ENCODE results near the gene FASN.
A peak's percentile ranks its signal among the peaks of the same experiment; 100 is the strongest.

Gene FASN

DNA sequence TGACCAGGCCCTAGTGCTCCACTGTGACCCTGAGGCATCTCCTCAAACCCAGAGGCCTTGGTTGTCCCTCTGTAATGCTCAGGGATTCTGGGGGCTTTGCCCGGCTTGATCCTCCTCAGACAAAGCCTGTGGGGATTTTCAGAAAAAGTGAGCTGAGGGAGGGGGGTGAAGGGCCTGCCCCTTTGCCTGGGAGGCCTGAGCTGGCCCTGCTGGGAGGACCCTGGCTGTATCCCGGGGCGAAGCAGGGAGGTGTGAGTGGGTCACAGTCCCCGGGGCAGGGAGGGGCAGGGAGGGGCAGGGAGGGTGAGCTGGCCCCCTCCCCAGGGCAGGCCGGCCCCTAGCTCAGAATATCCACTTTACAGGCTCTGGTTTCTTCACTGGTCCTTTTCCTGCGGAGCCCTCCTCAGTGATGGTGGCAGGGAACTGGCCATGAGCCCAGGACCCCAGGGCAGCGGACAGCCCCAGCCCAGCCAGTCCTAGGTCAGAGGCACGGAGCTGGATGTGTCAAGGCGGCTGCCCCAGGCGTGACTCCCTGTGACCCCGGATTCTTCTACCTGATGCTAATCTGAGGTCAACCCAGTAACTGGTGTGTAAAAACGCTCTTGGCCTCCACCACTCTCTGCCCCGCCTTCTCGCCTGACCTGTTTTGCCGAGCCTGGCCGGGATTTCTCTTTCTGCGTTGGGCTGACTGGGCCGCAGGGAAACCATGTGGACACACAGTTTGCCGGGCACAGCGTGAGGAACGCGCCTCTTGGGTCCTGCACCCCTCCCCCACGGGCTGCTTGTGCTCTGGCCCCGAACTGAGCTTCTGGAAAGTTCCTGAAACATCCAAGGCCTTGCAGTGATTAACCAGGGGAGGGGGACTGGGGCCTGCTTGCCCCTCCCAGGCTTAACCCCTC, 5.8 kb upstream of the FASN start:
- peak in 31 of 56 donors; percentile 12 to 73 (median 44) for DNase-seq

DNA sequence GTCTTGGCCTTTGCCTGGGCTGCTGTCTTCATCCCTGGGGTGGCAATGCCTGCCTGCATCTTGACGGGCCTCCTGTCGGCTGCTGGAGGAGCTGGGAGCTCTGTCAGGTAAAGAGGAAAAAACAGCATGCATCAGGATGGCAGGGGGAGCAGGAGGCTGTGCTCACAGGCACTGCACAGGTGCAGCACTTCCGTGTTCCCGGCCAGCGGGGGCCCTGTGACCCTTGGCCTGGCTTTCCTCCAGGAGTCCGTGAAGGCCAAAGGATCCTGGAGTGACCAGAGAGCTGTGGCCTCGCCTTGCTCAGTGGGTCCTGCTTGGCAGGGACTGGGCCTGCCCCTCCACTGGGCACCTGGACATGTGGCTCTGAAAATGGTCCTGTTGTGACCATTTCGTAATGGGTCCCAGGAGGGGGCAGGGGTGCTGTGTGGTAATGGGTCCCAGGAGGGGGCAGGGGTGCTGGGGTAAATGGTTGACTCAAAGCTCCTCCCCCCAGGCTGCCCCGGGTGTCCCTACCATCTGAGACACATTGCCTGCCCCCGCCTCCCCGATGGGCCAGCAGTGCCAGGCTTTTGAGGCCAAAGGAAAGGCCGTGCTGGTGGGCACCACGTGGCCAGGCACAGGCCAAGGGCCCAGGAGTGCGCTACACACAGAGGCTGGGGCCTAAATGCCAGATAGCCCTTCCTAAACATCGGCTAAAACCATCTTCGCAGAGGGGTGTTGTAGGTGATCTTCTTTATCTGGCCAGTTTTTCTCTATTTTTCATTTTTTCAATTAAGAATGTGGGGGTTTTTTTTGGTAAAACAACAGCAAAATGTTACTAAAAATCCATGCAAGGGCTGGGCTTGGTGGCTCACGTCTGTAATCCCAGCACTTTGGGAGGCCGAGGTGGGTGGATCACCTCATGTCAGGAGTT, 4.0 kb upstream of the FASN start:
- peak in 21 of 56 donors; percentile 19 to 72 (median 41) for DNase-seq

DNA sequence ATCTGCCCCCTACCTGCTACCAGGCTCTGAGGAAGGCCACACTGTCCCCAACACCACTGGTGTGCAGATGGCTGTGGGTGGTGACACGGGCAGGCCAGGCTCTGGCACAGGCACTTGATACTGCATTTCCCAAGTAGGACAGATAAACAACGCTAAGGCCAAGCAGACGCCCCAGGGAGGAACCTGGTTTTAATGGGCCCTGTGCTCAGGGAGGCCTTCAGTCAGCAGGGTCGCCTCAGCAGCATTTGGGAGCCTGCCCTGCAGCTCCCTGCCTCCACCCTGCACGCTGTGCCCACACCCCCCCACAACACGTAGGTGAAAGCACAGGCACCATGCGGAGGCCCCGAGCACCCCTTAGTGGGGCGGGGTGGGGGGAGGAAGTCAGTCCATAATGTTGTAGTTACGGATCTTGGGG, 3.3 kb upstream of the FASN start:
- DNase-seq: no peak

DNA sequence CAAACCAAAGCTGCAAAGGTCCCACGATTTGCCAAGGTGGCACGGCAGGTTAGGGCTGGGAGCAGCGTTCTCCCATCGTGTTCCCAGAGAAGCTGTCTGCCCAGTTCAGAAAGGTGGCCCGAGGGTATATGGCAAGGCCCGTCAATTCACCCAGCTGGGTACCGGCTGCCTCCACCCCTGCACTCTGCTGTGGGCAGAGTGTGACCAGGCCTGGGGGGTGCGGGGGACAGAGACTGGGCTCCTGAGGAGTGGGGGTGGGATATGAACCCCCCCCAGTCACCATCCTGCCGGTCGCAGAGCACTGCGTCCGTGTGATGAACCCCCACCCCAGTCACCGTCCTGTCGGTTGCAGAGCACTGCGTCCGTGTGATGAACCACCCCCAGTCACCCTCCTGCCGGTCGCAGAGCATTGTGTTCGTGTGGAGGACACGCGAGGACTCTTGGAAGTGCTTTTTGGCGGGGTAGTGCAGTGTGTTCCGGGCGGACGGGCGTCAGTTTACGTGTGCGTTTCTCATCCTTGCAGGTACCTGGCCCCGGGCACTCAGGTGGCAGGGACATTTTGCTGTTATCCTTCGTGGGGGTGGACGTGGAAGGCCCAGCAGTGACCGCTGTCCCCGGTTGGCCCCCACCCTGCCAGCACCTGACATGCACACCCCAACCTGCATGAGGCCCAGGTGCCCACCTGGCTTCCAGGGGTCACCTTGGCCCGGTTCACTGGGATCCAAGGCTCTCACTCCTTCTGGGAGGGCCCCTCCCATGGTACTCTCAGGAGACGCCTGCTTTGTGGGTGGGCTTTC, 2.7 kb upstream of the FASN start:
- DNase-seq: no peak

DNA sequence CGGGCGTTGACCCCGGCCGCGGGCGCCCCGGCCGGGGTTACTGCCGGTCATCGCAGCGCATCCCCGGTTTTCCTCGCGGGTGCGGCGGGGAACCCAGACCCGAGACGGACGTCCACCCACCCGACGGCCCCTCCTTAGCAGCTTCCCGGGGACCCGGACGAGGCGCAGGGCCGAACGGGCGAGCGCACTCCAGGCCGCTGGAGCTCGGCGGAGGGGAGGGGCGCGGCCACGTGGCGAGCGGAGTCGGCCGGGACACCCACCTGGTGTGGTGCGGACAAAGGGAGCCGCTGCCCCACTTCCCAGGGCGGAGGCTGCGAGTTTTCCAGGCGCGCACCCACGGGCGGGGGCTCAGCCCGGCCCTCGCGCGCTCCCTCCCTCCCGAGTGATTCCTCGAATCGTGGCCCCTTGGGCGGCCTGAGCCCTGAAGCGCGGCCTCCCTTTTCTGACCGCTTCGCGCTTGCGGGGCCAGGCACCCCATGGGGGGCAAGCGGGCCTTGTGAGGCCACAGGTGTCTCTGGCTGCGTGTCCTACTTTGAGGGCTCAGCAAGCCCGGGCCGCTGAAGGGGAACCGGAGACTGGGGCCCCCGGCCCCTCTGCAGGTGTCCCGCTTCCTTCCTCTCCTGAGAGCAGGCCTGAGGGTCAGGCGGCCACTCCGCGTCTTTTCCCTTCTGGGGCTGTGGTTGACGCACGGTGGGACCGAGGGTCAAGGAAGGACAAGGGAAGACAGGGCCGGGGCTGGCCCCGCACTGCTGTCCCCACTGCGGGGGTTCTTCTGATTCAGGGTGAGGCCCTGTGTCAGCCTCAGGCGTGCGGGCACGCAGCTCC, 1.1 kb upstream of the FASN start:
- DNase-seq: peak in 7 of 56 donors; percentile 55 to 88 (median 72)

DNA sequence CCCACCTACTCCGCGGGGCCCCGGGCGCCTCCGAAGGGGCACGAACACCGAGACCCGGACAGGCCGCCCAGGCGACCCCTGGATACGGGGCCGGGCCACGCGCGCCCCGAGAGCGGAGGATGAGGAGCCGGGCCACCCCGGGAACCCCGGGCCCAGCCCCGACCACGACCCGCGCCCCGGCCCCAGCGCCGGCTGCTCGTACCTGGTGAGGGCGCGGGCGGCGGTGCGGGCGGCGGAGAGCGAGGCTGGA, 192 bp downstream of the FASN start:
- DNase-seq: peak in 1 of 56 donors; percentile 69

DNA sequence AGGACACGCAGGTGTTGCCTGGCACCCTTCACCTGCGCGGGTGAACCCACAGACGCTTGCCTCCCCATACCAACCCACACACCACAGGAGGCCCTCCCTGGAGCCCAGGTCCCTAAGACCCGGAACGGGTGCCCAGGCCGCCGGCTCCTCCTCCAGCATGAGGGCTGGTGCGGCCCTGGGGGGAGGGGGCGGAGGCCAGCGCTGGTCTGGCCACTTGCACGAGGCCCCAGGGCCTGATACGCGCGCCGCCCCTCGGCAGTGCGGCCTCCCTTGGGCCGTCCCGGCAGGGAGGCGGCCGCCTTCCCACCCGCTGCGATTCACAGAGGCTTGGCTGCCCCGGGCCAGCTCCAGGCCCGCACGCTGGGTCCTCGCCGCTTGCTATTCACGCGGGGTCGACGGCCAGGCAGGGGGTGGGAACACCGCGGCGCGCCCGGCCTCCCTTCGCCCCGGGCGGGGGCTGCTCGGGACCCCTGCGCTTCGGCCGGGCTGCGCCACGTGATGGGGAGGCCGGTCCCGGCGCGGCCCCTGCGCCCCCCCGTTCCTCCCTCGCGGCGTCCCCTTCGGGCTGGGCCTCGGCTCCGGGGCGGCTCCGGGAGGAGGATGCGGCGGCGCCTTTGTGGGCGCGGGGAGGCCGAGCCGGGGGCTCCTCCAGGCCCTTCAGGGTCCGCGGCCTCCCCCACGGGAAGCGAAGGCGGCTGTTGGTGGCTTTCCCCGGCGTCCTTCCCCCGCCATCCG, 685 bp downstream of the FASN start:
- peak in 3 of 56 donors; percentile 46 to 50 (median 46) for DNase-seq

DNA sequence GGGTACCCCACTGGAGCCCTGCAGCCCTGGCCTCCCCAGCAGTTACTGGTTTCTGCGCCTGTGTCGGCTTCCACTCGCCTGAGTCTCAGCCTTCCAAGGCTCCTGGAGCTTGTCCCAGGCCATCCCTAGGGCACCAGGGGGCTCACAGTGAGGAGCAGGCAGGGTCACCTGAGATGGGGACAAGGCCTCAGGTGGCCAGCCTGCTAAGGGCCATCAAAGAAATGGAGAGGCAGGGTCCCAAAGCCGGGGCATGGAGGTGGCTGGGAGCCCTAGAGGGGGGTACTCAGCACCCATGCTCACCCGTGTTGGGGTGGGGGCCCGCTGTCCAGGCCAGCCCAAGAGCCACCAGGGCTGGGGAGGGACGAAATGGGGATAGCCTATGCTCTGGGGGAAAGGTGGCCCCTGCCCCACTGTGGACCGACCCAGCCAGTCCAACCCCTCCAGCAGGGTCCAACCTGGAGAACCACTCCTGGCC, 1.3 kb downstream of the FASN start:
- DNase-seq: no peak

DNA sequence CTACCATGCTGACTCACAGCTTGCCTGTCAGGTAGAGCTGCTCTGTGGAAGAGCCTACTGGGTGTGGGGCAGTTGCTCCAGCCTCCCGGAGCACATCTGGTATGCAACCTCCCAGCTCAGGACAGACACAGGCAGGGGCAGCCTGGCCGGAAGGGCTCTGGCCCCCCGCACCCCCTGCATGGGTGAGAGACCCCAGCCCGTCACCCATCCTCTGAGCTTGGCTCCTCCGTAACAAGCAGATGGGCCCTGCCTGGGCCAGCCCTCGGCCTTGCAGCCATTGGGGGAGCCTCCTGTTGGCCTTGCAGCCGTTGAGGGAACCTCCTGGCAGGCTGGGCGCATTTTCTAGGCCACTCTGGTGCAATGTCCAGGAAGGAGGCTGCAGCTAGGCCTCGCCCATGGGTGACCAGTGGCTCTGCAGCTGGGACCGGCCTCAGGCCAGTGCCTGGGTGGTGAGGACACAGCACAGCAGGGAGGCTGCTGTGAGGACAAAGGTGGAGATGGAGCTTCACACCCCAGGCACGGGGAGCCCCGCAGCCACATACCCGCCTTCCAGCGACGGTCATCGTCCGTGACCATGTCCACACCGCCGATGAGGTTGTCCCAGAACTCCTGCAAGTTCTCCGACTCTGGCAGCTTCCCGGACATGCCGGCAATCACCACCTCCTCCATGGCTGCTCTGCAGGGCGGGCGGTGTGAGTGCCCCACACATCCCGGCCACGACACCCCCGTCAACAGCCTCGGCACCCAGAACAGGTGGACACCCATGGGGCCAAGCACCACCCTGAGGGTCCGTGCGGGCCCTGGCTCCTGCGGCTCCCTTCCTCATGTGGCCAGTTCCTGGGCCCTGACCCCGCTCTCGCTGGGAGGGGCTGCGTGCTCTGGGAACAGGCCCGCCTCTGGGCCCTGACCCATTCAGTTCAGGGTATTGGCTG, 2.0 kb downstream of the FASN start:
- no peak for DNase-seq

DNA sequence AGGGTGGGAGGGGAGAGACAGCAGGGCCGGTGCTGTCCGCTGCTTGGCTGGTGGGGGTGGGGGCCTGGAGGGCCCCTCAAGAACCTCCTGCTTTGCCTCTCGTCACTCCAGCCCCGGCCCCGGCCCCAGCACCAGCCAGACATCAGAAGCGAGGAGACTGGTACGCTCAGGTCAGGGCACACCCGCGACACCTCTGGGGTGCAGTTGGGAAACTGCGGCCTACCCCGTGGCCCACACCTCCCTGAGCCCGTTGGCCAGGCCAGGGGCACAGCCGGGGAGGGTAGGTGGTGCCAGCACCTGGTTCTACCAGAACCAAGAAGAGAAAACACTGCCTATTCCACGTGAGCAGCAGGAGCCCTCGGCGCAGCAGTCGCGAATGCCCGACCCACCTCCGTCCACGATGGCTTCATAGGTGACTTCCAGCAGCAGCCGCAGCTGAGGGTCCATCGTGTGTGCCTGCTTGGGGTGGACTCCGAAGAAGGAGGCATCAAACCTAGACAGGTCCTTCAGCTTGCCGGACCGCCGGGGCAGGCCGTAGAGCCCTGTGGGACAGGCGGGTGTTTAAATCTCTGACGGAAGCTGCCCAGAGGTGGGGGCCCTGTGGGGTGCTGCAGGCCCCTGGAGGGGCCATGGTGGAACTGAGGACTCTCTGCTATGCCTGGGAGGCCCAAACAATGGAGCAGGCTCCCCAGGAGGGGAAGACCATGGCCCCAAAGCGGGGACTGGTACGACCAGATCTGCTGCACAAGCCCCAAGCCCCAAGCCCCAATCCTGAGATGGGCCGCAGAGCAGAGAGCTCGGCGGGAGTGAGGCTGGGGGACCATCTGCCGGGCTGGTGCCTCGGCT, 2.9 kb downstream of the FASN start:
- DNase-seq: no peak

DNA sequence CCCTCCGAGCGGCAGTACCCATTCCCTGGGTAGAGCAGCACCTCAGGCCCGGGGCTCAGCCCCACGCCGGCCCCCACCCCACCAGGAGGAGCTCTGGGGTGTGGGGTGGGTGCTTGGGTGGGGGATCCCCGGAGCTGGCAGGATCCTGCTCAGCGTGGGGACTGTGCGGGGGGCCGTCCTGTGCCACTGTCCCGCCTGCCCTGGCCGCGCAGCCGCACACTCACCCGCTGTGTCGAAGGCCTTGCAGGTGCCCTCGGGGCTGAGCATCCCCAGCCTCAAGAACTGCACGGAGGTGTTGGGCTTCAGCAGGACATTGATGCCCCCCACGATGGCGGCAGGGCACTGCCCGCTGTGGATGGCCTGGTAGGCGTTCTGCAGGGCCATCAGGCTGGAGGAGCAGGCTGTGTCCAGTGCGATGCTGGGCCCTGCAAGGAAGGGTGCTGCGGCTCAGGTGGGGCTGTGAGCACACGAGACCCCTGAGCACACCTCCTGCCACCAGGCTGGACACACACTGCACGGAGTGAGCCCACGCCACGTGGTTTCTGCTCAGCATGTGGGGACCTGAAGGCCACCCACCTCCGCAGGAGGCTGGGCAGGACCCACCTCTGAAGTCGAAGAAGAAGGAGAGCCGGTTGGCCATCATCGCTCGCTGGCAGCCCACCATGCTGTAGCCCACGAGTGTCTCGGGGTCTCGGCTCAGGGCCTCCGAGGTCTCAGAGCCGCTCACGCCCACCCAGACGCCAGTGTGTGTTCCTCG, 4.9 kb downstream of the FASN start:
- DNase-seq: no peak

DNA sequence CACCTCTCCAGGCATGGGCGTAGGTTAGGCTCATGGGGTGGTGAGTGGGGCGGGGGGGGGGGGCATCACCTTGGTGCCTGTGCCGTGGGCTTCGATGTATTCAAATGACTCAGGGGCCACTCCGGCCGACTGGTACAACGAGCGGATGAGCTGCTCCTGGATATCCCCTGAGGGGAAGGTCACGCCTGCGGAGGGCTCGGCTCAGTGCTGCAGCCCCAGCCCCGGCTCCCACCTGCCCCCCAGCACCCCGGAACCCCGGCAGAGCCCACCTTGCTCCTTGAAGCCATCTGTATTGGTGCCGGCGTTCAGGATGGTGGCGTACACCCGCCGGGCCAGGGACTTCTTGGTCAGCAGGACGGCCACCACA, 5.4 kb downstream of the FASN start:
- DNase-seq: no peak

DNA sequence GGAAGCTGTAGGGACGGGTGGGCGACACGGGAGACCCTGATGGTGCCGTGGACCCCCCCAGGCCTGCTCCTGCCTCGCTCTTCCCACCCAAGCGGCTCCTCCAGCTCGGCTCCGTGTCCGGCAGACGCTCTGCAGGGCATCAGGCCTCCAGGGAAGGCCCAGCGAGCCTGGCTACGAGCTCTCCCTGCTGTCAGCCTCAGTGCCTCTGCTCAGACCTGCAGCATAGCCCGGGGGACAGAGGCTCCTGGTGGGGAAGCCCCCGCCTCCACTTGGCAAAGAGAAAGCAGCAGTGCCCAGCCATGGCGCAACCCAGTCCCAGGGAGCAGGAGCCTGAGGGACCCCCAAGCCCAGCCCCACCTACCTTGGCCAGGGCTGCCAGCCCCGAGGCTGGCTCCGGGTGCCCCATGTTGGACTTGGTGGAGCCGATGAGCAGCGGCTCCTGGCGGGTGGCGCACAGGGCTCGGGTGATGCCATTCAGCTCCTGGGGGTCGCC, 5.9 kb downstream of the FASN start:
- DNase-seq: no peak

DNA sequence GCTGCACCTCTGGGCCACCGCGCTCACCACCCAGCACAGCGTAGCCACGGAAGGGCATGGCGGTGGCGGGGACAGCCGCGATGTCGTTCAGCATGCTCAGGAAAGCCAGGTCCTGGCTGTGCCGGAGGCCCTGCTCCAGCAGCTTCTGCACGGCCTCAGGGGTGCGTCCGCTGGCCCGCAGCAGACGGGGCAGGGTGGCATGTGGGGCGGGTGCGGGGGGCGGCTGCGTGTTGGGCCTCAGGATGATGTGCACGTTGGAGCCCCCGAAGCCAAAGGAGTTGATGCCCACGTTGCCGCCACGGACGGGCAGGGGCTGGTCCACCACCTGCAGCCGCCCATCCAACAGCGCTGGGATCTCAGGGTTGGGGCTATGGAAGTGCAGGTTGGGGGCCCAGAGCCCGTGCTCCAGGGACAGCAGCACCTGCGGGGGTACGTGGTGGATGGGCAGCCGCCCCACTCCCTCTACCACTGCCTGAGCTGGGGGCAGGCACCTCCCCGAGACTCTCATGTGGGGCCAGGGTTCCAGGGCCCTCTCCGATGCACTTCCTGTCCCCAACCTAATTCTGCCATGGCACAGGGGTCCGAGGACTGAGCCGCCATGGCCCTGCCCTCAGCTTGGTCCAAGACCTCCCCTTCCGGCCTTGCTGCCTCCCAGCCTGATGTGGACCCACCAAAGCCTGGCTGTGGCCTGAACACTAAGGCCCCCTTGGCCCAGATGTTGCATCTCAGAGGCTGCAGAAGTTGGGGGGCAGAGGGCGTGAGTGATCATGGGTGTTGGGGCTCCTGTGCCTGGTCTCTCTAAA, 6.6 kb downstream of the FASN start:
- DNase-seq: no peak

DNA sequence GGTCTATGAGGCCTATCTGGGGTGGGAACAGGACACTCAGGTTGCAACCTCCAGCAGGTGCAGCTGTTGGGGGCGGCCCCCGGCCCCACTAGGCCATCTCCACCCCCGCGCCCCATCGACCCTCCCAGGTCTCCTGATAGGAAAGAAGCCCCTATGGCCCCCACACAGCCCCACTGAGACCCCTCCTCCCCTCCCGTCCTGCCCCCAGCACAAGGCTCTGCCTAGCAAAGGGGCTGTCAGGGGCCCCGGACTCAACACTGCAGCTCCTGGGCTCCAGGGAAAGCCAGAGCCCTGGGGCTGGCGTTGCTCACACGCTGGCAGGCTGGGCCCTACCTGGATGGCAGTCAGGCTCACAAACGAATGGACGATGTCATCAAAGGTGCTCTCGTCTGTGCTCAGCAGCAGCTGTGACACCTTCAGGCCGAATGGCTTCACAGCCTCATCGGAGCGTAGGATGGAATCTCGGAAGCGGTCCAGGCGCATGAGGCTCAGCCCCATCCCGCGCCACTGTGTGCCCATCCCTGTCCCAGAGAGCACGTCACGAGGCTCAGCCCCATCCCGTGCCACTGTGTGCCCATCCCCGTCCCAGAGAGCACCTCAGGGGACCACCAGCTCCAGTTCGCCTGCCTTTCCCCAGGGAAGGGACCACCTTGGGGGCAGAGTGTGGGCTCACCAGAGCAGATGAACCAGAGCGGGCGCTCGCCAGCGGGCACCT, 7.3 kb downstream of the FASN start:
- DNase-seq: no peak
